HepG2 (cell line): ENCODE results near the gene SGSH. TPM values are rescaled to one million over a fixed set of nuclear protein-coding genes. Genes with fewer than 3 reads are reported as not detected.

Experiments
- ARNTL ChIP-seq: sonication (generic); formaldehyde crosslinking; IDR thresholded peaks from 2 replicates; pipeline ENCODE4 v1.4.0; 2020; ENCODE audit warnings: mild to moderate bottlenecking, missing genetic modification reagents
- CSRNP1 ChIP-seq: sonication (generic); formaldehyde crosslinking; IDR thresholded peaks from 2 replicates; pipeline ENCODE4 v1.8.1; 2023; ENCODE audit warnings: mild to moderate bottlenecking, missing genetic modification reagents
- FOXC1 ChIP-seq: sonication (generic); formaldehyde crosslinking; IDR thresholded peaks from 2 replicates; pipeline ENCODE4 v1.8.0; 2022; ENCODE audit warnings: mild to moderate bottlenecking, missing genetic modification reagents, borderline replicate concordance
- MEIS2 ChIP-seq: sonication (generic); formaldehyde crosslinking; IDR thresholded peaks from 2 replicates; pipeline ENCODE4 v1.9.0; 2021; ENCODE audit warnings: mild to moderate bottlenecking, missing genetic modification reagents
- MLX ChIP-seq: IDR thresholded peaks from 2 replicates; pipeline ENCODE4 v1.6.1; 2016
- STAT6 ChIP-seq: sonication (generic); formaldehyde crosslinking; IDR thresholded peaks from 2 replicates; pipeline ENCODE4 v1.4.0; 2020; ENCODE audit warnings: missing genetic modification reagents, mild to moderate bottlenecking, borderline replicate concordance
- THAP7 ChIP-seq: sonication (generic); formaldehyde crosslinking; IDR thresholded peaks from 2 replicates; pipeline ENCODE4 v1.8.1; 2023; ENCODE audit warnings: mild to moderate bottlenecking, missing genetic modification reagents
- ZNF263 ChIP-seq: sonication (generic); formaldehyde crosslinking; IDR thresholded peaks from 2 replicates; pipeline ENCODE4 v1.4.0; 2020; ENCODE audit warnings: missing genetic modification reagents
- ZNF274 ChIP-seq: sonication (generic); formaldehyde crosslinking; IDR thresholded peaks from 2 replicates; pipeline ENCODE4 v1.5.1; 2020; ENCODE audit warnings: mild to moderate bottlenecking, missing genetic modification reagents
- ZNF598 ChIP-seq: sonication (generic); formaldehyde crosslinking; IDR thresholded peaks from 2 replicates; pipeline ENCODE4 v1.5.1; 2020; ENCODE audit warnings: mild to moderate bottlenecking, missing genetic modification reagents, borderline replicate concordance
- ZNF687 ChIP-seq: sonication (generic); formaldehyde crosslinking; IDR thresholded peaks from 2 replicates; pipeline ENCODE4 v1.5.1; 2020; ENCODE audit warnings: mild to moderate bottlenecking, missing genetic modification reagents, moderate library complexity
- ZNF703 ChIP-seq: sonication (generic); formaldehyde crosslinking; IDR thresholded peaks from 2 replicates; pipeline ENCODE4 v1.5.1; 2020; ENCODE audit warnings: missing genetic modification reagents, mild to moderate bottlenecking, moderate library complexity, borderline replicate concordance
- ZNF768 ChIP-seq: sonication (generic); formaldehyde crosslinking; IDR thresholded peaks from 2 replicates; pipeline ENCODE4 v1.4.0; 2020; ENCODE audit warnings: missing genetic modification reagents
- ZNF777 ChIP-seq: sonication (generic); formaldehyde crosslinking; IDR thresholded peaks from 2 replicates; pipeline ENCODE4 v1.4.0; 2020; ENCODE audit warnings: missing genetic modification reagents
- polyA plus RNA-seq, 8 experiments: library from polyadenylated mRNA; depleted of rRNA in 3 of 8; stranded (reverse) in 7 of 8; unstranded in 1 of 8; fragments of >200 nt; fragmentation: Illumina TruSeq in 4 of 8; extraction: Trizol in 4 of 8; gene quantifications; 2 replicates each; pipeline versions ENCODE4 v1.2.1 to v1.2.3, GENCODE V29; 2011 to 2016; ENCODE audit warnings: low read depth in 4 of 8, missing spikeins in 1 of 8, mixed read lengths in 1 of 8; ENCODE audit not compliant: insufficient read depth in 1 of 8
- total RNA-seq, 5 experiments: library from RNA; depleted of rRNA; stranded (reverse); fragments of >200 nt; fragmentation: Illumina TruSeq; extraction: Trizol; gene quantifications; 2 replicates each; pipeline ENCODE4 v1.2.3, GENCODE V29; 2016; ENCODE audit warnings: low read depth in 1 of 5
- TF ChIP-seq, protein P1 (sequence below): IDR thresholded peaks from 2 replicates; pipeline ENCODE4 v1.6.1; 2016; ENCODE audit warnings: mild to moderate bottlenecking, missing biosample characterization, missing genetic modification reagents
- TF ChIP-seq, protein P2 (sequence below): sonication (generic); formaldehyde crosslinking; IDR thresholded peaks from 2 replicates; pipeline ENCODE4 v1.8.1; 2022; ENCODE audit warnings: low read depth, mild to moderate bottlenecking, missing genetic modification reagents

SGSH gene
- total and polyA plus RNA-seq, 2 of the 13 experiments (the other 11 are each of a cell fraction or from before 2014, with no cell fraction given): 12.2 to 17.6 TPM

DNA sequence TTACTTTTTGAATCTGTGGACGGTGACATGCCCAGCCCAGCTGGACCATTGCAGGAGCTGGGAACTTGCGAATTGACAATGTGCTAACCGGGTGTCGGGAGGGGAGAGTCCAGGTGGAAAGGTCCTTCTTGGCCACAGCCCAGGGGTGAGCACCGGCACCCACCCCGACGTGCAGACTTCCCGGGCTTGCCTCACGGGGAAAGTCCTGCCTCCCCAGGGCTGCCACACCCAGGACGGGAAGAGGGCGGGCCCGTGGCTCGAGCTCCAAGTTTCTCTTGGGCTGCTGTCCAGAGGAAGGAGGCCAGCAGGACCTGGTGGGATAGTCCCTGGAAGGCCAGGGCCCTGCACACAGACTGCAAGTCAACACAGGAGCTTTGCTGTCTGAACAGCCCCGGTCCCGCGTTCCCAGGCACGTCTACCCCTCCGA lies 32.6 kb downstream of the SGSH start (continued):
- TF ChIP-seq ZNF263 (0 out of 2 replicates have a peak, but pooled peaks have one; percentile 20), ZNF687 (peak; percentile 44), ZNF598 (CRISPR knock-in tag) (no peak), ZNF274 (0 out of 2 replicates have a peak, but pooled peaks have one; percentile 54), CSRNP1 (CRISPR knock-in tag) (0 out of 2 replicates have a peak, but pooled peaks have one; percentile 27), MEIS2 (no peak), FOXC1 (CRISPR knock-in tag) (0 out of 2 replicates have a peak, but pooled peaks have one; percentile 41), THAP7 (CRISPR knock-in tag) (peak; percentile 27; the same call in 1 of the 2 replicates), ZNF703 (CRISPR knock-in tag) (no peak), ZNF777 (CRISPR knock-in tag) (peak; percentile 68), STAT6 (CRISPR knock-in tag) (no peak), ZNF768 (peak; percentile 15; the same call in 1 of the 2 replicates), MLX (CRISPR knock-in tag) (no peak), ARNTL (CRISPR knock-in tag) (no peak)
- TF ChIP-seq, protein P1, sequence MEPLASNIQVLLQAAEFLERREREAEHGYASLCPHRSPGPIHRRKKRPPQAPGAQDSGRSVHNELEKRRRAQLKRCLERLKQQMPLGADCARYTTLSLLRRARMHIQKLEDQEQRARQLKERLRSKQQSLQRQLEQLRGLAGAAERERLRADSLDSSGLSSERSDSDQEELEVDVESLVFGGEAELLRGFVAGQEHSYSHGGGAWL (CRISPR knock-in tag): 0 out of 2 replicates have a peak, but pooled peaks have one; percentile 34
- TF ChIP-seq, protein P2, sequence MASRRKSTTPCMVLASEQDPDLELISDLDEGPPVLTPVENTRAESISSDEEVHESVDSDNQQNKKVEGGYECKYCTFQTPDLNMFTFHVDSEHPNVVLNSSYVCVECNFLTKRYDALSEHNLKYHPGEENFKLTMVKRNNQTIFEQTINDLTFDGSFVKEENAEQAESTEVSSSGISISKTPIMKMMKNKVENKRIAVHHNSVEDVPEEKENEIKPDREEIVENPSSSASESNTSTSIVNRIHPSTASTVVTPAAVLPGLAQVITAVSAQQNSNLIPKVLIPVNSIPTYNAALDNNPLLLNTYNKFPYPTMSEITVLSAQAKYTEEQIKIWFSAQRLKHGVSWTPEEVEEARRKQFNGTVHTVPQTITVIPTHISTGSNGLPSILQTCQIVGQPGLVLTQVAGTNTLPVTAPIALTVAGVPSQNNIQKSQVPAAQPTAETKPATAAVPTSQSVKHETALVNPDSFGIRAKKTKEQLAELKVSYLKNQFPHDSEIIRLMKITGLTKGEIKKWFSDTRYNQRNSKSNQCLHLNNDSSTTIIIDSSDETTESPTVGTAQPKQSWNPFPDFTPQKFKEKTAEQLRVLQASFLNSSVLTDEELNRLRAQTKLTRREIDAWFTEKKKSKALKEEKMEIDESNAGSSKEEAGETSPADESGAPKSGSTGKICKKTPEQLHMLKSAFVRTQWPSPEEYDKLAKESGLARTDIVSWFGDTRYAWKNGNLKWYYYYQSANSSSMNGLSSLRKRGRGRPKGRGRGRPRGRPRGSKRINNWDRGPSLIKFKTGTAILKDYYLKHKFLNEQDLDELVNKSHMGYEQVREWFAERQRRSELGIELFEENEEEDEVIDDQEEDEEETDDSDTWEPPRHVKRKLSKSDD (CRISPR knock-in tag): no peak
